ENCODE results near the gene PPP5C.
"Not testable (repeated sequence)": the region's sequence is repeated elsewhere in the genome, so short reads cannot be mapped to it uniquely, and the experiment has no call there.

The PPP5C gene

GRCh38 chr19:46346821-46347571, at the start of gene PPP5C:
TSS of gene PPP5C (plus strand) at chr19:46347087. CDS start at chr19:46347097, 10 bp downstream.
- DNase-seq, result peak; percentile 87

DNA sequence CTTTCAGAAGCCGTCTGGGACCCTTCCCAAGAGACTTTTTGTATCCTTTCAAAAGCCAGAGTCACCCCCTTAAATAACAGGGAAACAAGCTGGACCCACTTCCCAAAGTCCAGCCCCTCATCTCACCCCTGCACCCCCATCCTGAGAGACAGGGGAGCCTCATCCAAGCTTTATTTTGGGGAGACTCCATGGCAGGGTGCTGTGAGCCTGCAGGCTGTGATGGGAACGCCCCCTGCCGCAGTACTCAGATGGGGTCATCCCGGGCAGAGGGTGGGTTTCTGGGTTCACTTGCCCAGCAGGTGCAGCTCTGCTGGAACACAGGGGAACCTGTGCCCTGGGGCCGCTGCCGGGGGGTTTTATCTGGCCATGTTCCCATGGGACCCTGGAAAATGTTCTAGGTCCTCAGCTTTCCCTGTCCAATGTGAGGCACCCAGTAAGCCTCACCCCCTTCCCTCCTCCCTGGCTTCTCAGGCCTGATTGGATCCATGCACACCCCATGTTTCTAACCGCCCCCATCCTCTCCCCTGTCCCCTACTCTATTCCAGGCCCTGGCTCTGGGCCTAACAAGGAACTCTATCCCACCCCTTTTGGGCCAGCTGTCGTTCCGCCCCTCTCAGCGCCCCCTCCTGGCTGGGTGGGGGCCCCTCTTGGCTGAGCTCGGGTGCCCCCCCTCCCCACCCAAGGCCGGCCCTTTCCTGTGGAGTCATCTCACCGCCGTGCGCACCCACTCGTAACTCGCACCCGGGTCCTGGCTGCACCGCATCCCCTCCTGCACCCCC, 49.0 kb upstream of the PPP5C start:
- no peak for DNase-seq

- no peak for DNase-seq
Measured at GRCh38 chr19:46298479-46299003, 48.3 kb upstream of the PPP5C start.

DNA sequence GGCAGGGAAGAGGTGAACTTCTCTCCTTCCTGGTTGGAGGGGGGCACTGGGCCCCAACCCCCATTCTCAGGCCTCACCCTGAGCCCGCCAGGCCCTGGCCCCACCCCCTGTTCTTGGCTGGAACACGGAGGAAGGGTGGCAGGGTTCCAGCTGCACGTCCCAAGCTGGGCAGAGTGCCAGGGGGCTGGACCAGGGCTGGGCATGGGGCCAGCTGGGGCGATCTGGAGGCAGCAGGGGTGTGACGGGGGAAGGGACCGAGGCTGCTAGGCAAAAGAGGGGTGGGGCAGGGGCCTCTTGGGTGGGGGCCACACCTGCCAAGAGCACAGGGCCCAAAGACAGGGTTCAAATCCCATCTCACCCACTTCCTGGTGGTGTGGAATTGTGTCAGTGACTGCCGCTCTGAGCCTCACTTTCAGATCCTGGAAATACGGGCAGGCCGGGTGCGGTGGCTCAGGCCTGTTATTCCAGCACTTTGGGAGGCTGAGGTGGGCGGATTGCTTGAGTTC, 47.8 kb upstream of the PPP5C start:
- DNase-seq, result no peak

- peak in 1 of 2 donors; percentile 22 for DNase-seq
Measured at GRCh38 chr19:46299695-46300094, 47.2 kb upstream of the PPP5C start.

DNA sequence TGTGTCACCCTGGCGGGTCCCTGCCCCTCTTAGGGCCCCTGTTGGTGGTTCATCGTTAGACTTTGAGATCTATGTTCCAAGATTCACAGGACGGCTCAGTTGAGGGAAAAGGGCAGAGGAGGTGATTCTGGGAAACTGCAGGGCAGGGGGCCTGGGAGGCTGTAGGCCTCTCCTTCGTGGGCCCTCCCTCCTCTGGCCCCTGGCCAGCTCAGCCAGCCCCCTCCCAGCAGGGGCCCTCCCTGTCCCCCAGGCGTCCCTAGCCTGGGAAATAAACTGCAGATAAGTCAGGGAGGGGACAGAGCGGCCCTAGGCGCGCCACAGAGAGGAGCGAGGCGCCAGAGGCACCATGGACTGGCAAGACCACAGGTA, 43.6 kb upstream of the PPP5C start:
- no peak for DNase-seq

GRCh38 chr19:46303691-46304397, 43.0 kb upstream of the PPP5C start:
- DNase-seq, result no peak

- DNase-seq, result no peak
Measured at GRCh38 chr19:46306501-46306900, 40.4 kb upstream of the PPP5C start.

GRCh38 chr19:46308510-46308909, 38.4 kb upstream of the PPP5C start:
- no peak for DNase-seq

- DNase-seq, result no peak
Measured at GRCh38 chr19:46309056-46309455, 37.8 kb upstream of the PPP5C start.

DNA sequence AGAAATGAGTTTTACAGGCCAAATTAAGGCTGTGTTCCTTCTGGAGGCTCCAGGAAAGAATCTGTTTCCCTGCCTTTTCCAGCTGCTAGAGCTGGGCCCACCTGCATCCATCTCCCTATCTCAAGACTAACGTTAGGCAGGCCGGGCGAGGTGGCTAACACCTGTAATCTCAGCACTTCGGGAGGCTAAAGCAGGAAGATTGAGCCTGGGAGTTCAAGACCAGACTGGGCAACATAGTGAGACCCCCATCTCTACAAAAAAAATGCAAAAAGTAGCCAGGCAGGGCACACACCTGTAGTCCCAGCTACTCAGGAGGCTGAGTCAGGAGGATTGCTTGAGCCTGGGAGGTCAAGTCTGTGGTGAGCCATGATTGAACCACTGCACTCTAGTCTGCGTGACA, 35.4 kb upstream of the PPP5C start:
- DNase-seq, result no peak

- not testable (repeated sequence) for DNase-seq
Measured at GRCh38 chr19:46313540-46314469, 33.1 kb upstream of the PPP5C start.

GRCh38 chr19:46317339-46317738, 29.5 kb upstream of the PPP5C start:
- no peak for DNase-seq

GRCh38 chr19:46319613-46320012, 27.3 kb upstream of the PPP5C start:
- no peak for DNase-seq

GRCh38 chr19:46320559-46320958, 26.3 kb upstream of the PPP5C start:
- DNase-seq, result no peak

GRCh38 chr19:46321653-46322052, 25.2 kb upstream of the PPP5C start:
- no peak for DNase-seq

- DNase-seq, result not testable (repeated sequence)
Measured at GRCh38 chr19:46323227-46323626, 23.7 kb upstream of the PPP5C start.

DNA sequence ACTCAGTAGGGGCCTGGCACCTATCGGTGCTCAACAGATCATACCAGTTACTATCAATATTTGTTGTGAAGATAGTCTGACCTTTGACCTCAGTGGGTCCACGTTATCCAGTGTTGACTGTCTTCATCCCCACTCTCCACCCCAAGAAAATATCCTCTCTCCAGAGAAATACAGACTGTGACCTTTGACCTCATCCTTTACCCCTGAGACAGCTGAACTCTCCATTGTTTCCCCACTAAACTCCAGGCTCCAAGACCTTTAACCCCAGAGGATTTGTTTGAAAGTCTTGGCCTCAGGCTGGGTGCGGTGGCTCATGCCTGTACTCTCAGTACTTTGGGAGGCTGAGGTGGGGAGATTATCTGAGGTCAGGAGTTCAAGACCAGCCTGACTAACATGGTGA, 22.6 kb upstream of the PPP5C start:
- no peak for DNase-seq

- no peak for DNase-seq
Measured at GRCh38 chr19:46326608-46327007, 20.3 kb upstream of the PPP5C start.

DNA sequence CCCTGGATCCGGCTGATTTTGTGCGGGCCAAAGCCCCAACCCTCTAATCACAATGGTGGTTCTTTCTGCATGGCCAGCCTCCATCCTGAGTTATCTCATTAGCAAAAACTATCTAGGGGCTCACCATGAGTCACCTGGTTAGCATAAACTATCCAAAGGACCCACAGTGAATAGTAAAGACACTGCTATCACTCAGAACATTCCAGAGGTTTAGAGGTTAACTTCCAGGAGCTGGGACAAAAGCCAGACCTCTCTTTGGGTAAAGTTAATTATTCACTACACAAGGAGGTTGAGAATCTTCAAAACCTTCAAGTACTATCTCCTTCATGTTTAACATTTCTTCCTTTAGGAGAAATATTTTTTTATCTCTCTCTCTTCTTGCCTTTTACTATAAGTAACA, 18.8 kb upstream of the PPP5C start:
- no peak for DNase-seq

- DNase-seq, result no peak
Measured at GRCh38 chr19:46330319-46330918, 16.5 kb upstream of the PPP5C start.

GRCh38 chr19:46337487-46337886, 9.4 kb upstream of the PPP5C start:
- DNase-seq, result no peak
